Measurements from ENCODE around the gene PRKN.
"Not testable (repeated sequence)": the region's sequence is repeated elsewhere in the genome, so short reads cannot be mapped to it uniquely, and the experiment has no call there.

- not testable (repeated sequence) for TF ChIP-seq CTCF (IDR thresholded peaks at IDR 0.05; ENCODE audit: extremely low read depth in 1 of 2, insufficient read depth in 1 of 2, low read depth in 1 of 2, low read length in 2 of 2); POLR2A (IDR thresholded peaks at IDR 0.05; ENCODE audit: low read depth, low read length); EZH2 (IDR thresholded peaks at IDR 0.05; ENCODE audit: borderline replicate concordance, low read depth, low read length, severe bottlenecking); POLR2AphosphoS5 (IDR thresholded peaks at IDR 0.05; ENCODE audit: insufficient read depth, low read depth, low read length); JUN (IDR thresholded peaks at IDR 0.05; ENCODE audit: borderline replicate concordance, insufficient read depth, insufficient read length, low read depth); GATA2 (IDR thresholded peaks at IDR 0.05; ENCODE audit: insufficient read depth, insufficient read length, low read depth, low read length); FOS (IDR thresholded peaks at IDR 0.05; ENCODE audit: borderline replicate concordance, insufficient read depth, low read length)
- TF ChIP-seq, protein P1, sequence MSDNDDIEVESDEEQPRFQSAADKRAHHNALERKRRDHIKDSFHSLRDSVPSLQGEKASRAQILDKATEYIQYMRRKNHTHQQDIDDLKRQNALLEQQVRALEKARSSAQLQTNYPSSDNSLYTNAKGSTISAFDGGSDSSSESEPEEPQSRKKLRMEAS (IDR thresholded peaks at IDR 0.05; ENCODE audit: insufficient read depth, insufficient read length), result not testable (repeated sequence)
These were observed 48.7 kb downstream of the PRKN start for GRCh38 chr6:162678896-162679295.

Measured in endothelial cell of umbilical vein (primary cell).